ELR (cell line): ENCODE results near the gene CUBN.

ENCODE experiments used
- DNase-seq: peaks from one replicate; pipeline ENCODE4 v3.0.0-alpha.2; 2015; ENCODE audit warnings: low read depth

CUBN gene

GRCh38 chr10:16788778-16789177 lies 340.8 kb downstream of the CUBN start:
- no peak for DNase-seq

- DNase-seq, result no peak
Observed at GRCh38 chr10:16788125-16788524, 341.5 kb downstream of the CUBN start.

- no peak for DNase-seq
Observed at GRCh38 chr10:16787361-16787791, 342.2 kb downstream of the CUBN start.

DNA sequence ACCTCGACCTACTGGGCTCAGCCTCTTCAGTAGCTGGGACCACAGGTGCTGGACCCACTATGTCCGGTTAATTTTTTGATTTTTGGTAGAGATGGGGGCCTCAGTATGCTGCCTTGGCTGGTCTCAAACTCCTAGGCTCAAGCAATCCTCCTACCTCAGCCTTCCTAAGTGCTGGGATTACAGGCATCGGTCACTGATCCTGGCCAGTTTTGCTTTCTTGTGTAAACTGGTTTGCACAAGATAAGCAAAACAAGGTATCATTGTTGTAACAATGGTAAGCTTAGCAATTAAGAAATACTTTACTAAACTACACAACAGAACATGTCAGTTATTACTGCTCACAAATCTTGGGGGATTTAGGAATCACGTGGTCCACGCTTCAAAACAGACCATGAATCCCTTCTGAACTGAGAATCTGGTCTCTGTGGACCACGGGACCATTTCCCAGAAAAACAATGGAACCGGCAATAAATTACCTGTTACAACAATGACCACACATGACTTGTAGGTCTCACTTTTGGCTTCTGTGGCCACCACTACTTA lies 349.2 kb downstream of the CUBN start:
- DNase-seq, result no peak

GRCh38 chr10:16779384-16779915 lies 350.2 kb downstream of the CUBN start:
- DNase-seq, result no peak

DNA sequence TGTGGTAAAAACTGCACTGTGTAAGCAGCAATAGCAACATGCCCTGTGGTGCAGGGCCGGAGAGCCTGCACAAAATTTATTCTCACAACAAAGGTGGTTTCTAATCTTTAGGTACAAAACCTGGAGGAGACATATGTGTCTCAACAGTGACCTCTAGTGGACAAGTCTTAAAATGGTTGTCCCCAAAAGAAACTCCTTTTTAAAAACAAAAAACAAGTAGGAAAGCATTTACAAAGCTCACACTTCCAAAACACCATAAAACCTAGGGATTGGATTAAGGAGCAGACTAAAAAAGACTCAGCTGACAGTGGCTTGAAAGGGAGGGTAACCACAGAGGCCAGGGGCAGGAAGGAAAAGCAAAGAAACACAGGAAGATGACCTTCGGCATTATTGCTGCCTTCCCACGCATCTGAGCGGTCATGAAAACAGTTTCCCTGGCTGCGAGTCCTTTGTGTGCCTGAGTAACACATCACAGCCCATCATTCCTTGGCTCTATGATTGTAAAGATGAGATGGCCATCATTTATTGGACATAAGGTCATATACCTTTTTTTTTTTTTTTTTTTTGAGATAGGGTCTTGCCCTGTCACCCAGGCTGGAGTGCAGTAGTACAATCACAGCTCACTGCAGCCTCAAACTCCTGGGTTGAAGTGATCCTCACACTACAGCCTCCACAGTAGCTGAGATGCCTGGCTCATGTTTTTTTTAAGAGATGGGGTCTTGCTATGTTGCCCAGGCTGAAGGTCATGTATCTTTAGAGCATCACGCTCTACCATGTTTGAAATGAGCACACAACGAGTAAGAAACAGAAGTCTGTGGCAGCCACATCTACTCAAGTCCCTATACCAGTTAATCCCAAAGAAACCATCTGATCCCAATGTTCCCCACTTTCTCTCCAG lies 351.9 kb downstream of the CUBN start:
- DNase-seq, result peak; percentile 70

- DNase-seq, result no peak
Observed at GRCh38 chr10:16776896-16777295, 352.7 kb downstream of the CUBN start.
